ENCODE results near the gene C3orf49.

Gene C3orf49

DNA sequence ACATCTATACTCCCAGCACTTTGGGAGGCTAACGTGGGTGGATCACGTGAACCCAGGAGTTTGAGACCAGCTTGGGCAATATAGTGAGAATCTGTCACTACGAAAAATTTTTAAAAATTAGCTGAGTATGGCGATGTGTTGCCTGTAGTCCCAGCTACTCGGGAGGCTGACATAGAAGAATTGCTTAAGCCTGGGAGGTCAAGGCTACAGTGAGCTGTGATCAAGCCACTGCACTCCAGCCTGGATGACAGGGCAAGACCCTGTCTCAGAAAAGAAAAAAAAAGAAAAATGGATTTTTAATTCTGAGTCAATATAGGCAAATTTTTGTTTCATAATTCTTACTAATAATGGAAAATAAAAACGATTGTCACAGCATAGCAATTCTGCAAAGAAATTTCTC lies 13.3 kb downstream of the C3orf49 start:
- Histone ChIP-seq H3K27me3 (ENCODE audit: insufficient read depth, poor library complexity, severe bottlenecking) (no peaks in the 10 kb centered on the region), H3K4me3 (replicated peaks; ENCODE audit: insufficient read depth, low read length) (no peak overlapping the region), H3K27ac (replicated peaks) (no peak overlapping the region)
- TF ChIP-seq GABPA (IDR thresholded peaks at IDR 0.05; ENCODE audit: low read depth) (no peak), SPI1 (IDR thresholded peaks at IDR 0.05; ENCODE audit: borderline replicate concordance, low read depth) (no peak), POLR2AphosphoS5 (IDR thresholded peaks at IDR 0.05; ENCODE audit: low read depth) (no peak), CTCF (IDR thresholded peaks at IDR 0.05; ENCODE audit: insufficient read depth, low read length) (no peak)
- TF ChIP-seq, protein P1, sequence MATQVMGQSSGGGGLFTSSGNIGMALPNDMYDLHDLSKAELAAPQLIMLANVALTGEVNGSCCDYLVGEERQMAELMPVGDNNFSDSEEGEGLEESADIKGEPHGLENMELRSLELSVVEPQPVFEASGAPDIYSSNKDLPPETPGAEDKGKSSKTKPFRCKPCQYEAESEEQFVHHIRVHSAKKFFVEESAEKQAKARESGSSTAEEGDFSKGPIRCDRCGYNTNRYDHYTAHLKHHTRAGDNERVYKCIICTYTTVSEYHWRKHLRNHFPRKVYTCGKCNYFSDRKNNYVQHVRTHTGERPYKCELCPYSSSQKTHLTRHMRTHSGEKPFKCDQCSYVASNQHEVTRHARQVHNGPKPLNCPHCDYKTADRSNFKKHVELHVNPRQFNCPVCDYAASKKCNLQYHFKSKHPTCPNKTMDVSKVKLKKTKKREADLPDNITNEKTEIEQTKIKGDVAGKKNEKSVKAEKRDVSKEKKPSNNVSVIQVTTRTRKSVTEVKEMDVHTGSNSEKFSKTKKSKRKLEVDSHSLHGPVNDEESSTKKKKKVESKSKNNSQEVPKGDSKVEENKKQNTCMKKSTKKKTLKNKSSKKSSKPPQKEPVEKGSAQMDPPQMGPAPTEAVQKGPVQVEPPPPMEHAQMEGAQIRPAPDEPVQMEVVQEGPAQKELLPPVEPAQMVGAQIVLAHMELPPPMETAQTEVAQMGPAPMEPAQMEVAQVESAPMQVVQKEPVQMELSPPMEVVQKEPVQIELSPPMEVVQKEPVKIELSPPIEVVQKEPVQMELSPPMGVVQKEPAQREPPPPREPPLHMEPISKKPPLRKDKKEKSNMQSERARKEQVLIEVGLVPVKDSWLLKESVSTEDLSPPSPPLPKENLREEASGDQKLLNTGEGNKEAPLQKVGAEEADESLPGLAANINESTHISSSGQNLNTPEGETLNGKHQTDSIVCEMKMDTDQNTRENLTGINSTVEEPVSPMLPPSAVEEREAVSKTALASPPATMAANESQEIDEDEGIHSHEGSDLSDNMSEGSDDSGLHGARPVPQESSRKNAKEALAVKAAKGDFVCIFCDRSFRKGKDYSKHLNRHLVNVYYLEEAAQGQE (IDR thresholded peaks at IDR 0.05; ENCODE audit: insufficient replicate concordance, low read depth) = no peak
- DNase-seq (ENCODE audit: low read depth in 1 of 2, low spot score in 1 of 2) = no peak

GRCh38 chr3:63841704-63842103 lies 22.6 kb downstream of the C3orf49 start:
- Histone ChIP-seq H3K27ac (replicated peaks) (no peak overlapping the region), H3K4me3 (replicated peaks; ENCODE audit: insufficient read depth, low read length) (no peak overlapping the region), H3K27me3 (ENCODE audit: insufficient read depth, poor library complexity, severe bottlenecking) (no peaks in the 10 kb centered on the region)
- DNase-seq (ENCODE audit: low read depth in 1 of 2, low spot score in 1 of 2) = no peak
- TF ChIP-seq GABPA (IDR thresholded peaks at IDR 0.05; ENCODE audit: low read depth) = no peak
- no peak for TF ChIP-seq POLR2AphosphoS5 (IDR thresholded peaks at IDR 0.05; ENCODE audit: low read depth)
- TF ChIP-seq, protein P1 (IDR thresholded peaks at IDR 0.05; ENCODE audit: insufficient replicate concordance, low read depth) = no peak
- TF ChIP-seq SPI1 (IDR thresholded peaks at IDR 0.05; ENCODE audit: borderline replicate concordance, low read depth) = no peak
- TF ChIP-seq CTCF (IDR thresholded peaks at IDR 0.05; ENCODE audit: insufficient read depth, low read length) = no peak

- no peaks in the 10 kb centered on the region for H3K27me3 ChIP-seq (ENCODE audit: insufficient read depth, poor library complexity, severe bottlenecking)
- no peak for DNase-seq (ENCODE audit: low read depth in 1 of 2, low spot score in 1 of 2)
- H3K4me3 ChIP-seq (replicated peaks; ENCODE audit: insufficient read depth, low read length) = no peak overlapping the region
- H3K27ac ChIP-seq (replicated peaks) = no peak overlapping the region
- TF ChIP-seq POLR2AphosphoS5 (IDR thresholded peaks at IDR 0.05; ENCODE audit: low read depth) = no peak
- no peak for TF ChIP-seq CTCF (IDR thresholded peaks at IDR 0.05; ENCODE audit: insufficient read depth, low read length)
- TF ChIP-seq, protein P1 (IDR thresholded peaks at IDR 0.05; ENCODE audit: insufficient replicate concordance, low read depth) = no peak
- TF ChIP-seq SPI1 (IDR thresholded peaks at IDR 0.05; ENCODE audit: borderline replicate concordance, low read depth) = no peak
- no peak for TF ChIP-seq GABPA (IDR thresholded peaks at IDR 0.05; ENCODE audit: low read depth)
Measured at GRCh38 chr3:63842127-63842526, 23.0 kb downstream of the C3orf49 start.

All from HL-60 (cell line).